Hepatocyte (in vitro differentiated cells): ENCODE results near the gene SKA2.

Source experiments
- CTCF ChIP-seq: fragments of 200-600 bp; sonication (generic); IDR thresholded peaks from 2 replicates; pipeline ENCODE4 v1.5.1; 2016; ENCODE audit warnings: antibody characterized with exemption, mild to moderate bottlenecking; ENCODE audit not compliant: poor library complexity
- EZH2 ChIP-seq: fragments of 200-600 bp; sonication (generic); IDR thresholded peaks from 2 replicates; pipeline ENCODE4 v1.6.1; 2016; ENCODE audit warnings: antibody characterized with exemption, mild to moderate bottlenecking, borderline replicate concordance

GRCh38 chr17:59151591-59151990 lies 3.4 kb downstream of the SKA2 start:
- TF ChIP-seq CTCF, result no peak
- no peak for TF ChIP-seq EZH2
